PC-9 (cell line): ENCODE measurements around the gene TNS1. TPM values are rescaled to one million over a fixed set of nuclear protein-coding genes. Genes with fewer than 3 reads are reported as not detected.

ENCODE experiments used
- BruUV-seq: library from RNA; stranded (reverse); fragments of 400-500 nt; replicated peaks from 2 replicates; lab custom pipeline; 2021; lab: Mats Ljungman, UMichigan
- CTCF ChIA-PET: fragments of 300-600 bp; sonication (Branson Sonifier 250); formaldehyde crosslinking; loops from one replicate; lab custom pipeline; 2022; ENCODE audit warnings: antibody characterized with exemption; lab: Charles Lee
- POLR2A ChIA-PET: fragments of 300-600 bp; sonication (Branson Sonifier 250); formaldehyde crosslinking; loops from one replicate; lab custom pipeline; 2022; ENCODE audit warnings: antibody characterized with exemption; ENCODE audit not compliant: unreplicated experiment; lab: Charles Lee
- DNase-seq, 2 experiments: peaks; one replicate each; pipeline versions ENCODE4 v3.0.0 to v3.0.0-alpha.2; 2015 to 2022; ENCODE audit warnings: mixed read lengths in 1 of 2
- H2AFZ ChIP-seq: fragments of 200-600 bp; sonication (generic); 2 replicates; pipeline ENCODE4 v1.8.1; 2017; ENCODE audit warnings: antibody characterized with exemption
- H3F3A ChIP-seq: fragments of 200-600 bp; sonication (generic); 2 replicates; pipeline ENCODE4 v1.8.1; 2017; ENCODE audit warnings: antibody characterized with exemption, mild to moderate bottlenecking, low read depth; ENCODE audit not compliant: insufficient read depth
- H3K27ac ChIP-seq: fragments of 200-600 bp; sonication (generic); 2 replicates; pipeline ENCODE4 v1.6.1; 2016; ENCODE audit warnings: mixed run types
- H3K27me3 ChIP-seq: fragments of 200-600 bp; sonication (generic); 2 replicates; pipeline ENCODE4 v1.6.1; 2016; ENCODE audit warnings: low read depth, mixed run types; ENCODE audit not compliant: insufficient read depth
- H3K36me3 ChIP-seq: fragments of 200-600 bp; sonication (generic); 2 replicates; pipeline ENCODE4 v1.6.1; 2016; ENCODE audit warnings: low read depth, mixed run types
- H3K4me1 ChIP-seq: fragments of 200-600 bp; sonication (generic); replicated peaks from 2 replicates; pipeline ENCODE4 v1.6.1; 2016; ENCODE audit warnings: mixed run types; ENCODE audit not compliant: insufficient read depth
- H3K4me2 ChIP-seq: fragments of 200-600 bp; sonication (generic); 2 replicates; pipeline ENCODE4 v1.6.1; 2017; ENCODE audit warnings: mixed run types
- H3K4me3 ChIP-seq: fragments of 200-600 bp; sonication (generic); 2 replicates; pipeline ENCODE4 v1.6.1; 2016; ENCODE audit warnings: mixed run types
- H3K79me2 ChIP-seq: fragments of 200-600 bp; sonication (generic); 2 replicates; pipeline ENCODE4 v1.6.1; 2017; ENCODE audit warnings: low read depth, mixed run types
- H3K9me2 ChIP-seq: fragments of 200-600 bp; sonication (generic); 2 replicates; pipeline ENCODE4 v1.8.1; 2017; ENCODE audit warnings: mild to moderate bottlenecking; ENCODE audit not compliant: insufficient read depth
- H3K9me3 ChIP-seq: fragments of 200-600 bp; sonication (generic); 2 replicates; pipeline ENCODE4 v1.8.1; 2016; ENCODE audit warnings: low read depth; ENCODE audit not compliant: insufficient read depth
- H4K20me1 ChIP-seq: fragments of 200-600 bp; sonication (generic); 2 replicates; pipeline ENCODE4 v1.8.1; 2017; ENCODE audit not compliant: insufficient read depth
- EZH2 ChIP-seq: fragments of 200-600 bp; sonication (generic); IDR thresholded peaks from 2 replicates; pipeline ENCODE4 v1.8.0; 2017; ENCODE audit warnings: antibody characterized with exemption, low read depth
- intact Hi-C: fragments of 100-400 bp; cut with micrococcal nuclease; formaldehyde crosslinking; loops from one replicate; pipeline ENCODE4 v1.10.0; 2022; ENCODE audit not compliant: unreplicated experiment
- total RNA-seq: library from RNA; stranded (reverse); gene quantifications from 2 replicates; pipeline ENCODE4 v1.2.3, GENCODE V29; 2021
- TF ChIP-seq, protein P1 (sequence below): fragments of 200-600 bp; sonication (generic); conservative IDR thresholded peaks from 2 replicates; pipeline ENCODE4 v1.6.1; 2017; ENCODE audit warnings: mixed run types, antibody characterized with exemption, mild to moderate bottlenecking, moderate library complexity

TNS1 gene
- total RNA-seq, 1 experiment from 2014 or later: 5.5 TPM

DNA sequence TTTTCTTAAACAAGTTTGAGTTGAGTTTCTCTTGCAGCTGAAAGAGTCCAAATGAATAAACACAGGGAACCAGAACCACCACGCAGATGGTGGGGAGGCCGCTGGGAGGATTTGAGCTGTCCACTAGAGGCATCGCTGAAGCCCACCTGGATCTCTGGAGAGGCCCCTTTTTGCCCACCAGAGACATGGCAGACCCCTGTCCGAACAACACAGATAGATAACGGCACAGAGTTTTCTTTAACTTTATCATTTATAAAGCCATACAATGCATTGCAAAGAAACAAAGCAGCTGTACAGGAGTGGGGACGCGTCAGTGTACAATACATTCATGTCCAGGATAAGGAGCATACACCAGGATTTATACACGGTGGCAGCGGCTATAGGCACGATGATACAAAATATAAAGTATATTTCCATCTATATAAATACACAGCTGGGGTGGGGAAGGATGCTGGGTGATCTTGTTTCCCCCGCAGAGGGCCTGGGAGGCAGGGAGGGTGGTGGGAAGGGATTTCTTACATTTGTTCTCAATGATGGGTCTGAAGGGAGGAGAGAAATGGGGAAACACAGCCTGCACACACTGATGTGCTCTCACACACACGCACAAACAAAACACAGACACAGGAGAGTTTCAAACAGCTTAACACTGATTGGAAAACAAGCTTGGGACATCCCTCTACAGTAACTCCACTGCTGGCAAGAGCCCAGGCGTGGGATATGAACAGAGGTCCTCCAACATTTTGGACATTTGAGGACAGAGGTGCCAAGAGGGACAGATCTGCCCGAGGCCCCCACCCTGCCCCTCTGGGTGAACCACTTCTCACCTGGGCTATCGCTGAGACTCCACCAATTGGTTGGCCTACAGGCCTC lies 203.0 kb downstream of the TNS1 start:
- Histone ChIP-seq H3K4me1 (no peaks in the 10 kb centered on the region), H4K20me1 (no peaks in the 10 kb centered on the region), H3K79me2 (no peaks in the 10 kb centered on the region), H3K27me3 (no peaks in the 10 kb centered on the region), H2AFZ (no peak overlapping the region), H3F3A (no peaks in the 10 kb centered on the region), H3K4me2 (no peak overlapping the region), H3K4me3 (no peak overlapping the region), H3K9me2 (no peaks in the 10 kb centered on the region), H3K36me3 (no peaks in the 10 kb centered on the region), H3K27ac (no peak overlapping the region), H3K9me3 (no peaks in the 10 kb centered on the region)
- ChIA-PET POLR2A (interaction anchor here (0.5 kb wide), 1 partner anchor 69 kb away, joined by 4 read pairs; no protein-coding TSS in a partner anchor), CTCF (no interaction called here)
- BruUV-seq: no TSS peak
- intact Hi-C loops: no loop called here
- no peak for DNase-seq
- TF ChIP-seq, protein P1, sequence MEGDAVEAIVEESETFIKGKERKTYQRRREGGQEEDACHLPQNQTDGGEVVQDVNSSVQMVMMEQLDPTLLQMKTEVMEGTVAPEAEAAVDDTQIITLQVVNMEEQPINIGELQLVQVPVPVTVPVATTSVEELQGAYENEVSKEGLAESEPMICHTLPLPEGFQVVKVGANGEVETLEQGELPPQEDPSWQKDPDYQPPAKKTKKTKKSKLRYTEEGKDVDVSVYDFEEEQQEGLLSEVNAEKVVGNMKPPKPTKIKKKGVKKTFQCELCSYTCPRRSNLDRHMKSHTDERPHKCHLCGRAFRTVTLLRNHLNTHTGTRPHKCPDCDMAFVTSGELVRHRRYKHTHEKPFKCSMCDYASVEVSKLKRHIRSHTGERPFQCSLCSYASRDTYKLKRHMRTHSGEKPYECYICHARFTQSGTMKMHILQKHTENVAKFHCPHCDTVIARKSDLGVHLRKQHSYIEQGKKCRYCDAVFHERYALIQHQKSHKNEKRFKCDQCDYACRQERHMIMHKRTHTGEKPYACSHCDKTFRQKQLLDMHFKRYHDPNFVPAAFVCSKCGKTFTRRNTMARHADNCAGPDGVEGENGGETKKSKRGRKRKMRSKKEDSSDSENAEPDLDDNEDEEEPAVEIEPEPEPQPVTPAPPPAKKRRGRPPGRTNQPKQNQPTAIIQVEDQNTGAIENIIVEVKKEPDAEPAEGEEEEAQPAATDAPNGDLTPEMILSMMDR: no peak
- no peak for TF ChIP-seq EZH2

DNA sequence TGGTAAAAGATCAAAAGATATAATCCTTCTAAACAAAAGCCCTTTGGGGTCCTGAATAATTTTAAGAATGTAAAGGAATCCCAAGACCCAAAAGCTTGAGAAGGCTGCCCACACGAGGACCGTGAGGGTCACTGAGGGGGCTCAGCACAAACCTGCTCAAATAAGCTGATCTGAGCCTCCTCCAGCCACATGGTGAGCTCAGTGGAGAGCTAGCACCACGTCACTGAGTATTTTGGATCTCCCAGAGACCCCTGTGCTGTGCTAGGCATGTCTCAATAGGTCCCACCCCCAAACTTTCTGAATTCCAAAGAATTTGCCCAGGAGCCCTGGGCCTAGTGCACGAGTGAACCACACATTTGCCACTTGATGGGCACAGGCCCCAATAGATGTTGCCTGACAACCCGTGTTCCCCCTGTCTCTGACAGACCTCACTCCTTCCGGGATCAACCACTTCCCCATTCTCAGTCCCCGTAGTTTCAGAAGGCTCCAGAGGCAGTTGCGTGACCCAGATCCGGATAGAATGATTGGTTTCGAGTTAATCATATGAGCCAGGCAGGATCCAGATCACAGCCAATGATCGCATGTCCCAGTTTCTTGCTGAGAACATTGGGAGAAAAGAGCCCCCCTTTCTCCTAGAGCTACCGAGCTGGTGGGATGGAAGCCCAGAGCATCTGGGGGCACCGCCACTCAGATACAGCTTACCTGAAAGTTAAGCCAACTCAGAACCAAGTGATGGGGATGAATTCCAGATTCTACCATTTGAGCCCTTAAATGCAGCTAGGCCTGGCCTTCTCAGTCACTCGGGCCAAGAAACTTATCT lies 203.8 kb downstream of the TNS1 start:
- BruUV-seq: no TSS peak
- intact Hi-C loops: no loop called here
- Histone ChIP-seq H2AFZ (no peak overlapping the region), H3F3A (no peaks in the 10 kb centered on the region), H3K4me3 (no peak overlapping the region), H3K9me3 (no peaks in the 10 kb centered on the region), H3K27me3 (no peaks in the 10 kb centered on the region), H3K9me2 (no peaks in the 10 kb centered on the region), H3K79me2 (no peaks in the 10 kb centered on the region), H3K4me1 (no peaks in the 10 kb centered on the region), H3K4me2 (no peak overlapping the region), H4K20me1 (no peaks in the 10 kb centered on the region), H3K36me3 (no peaks in the 10 kb centered on the region), H3K27ac (no peak overlapping the region)
- ChIA-PET POLR2A (no interaction called here), CTCF (no interaction called here)
- no peak for DNase-seq
- TF ChIP-seq, protein P1: no peak
- TF ChIP-seq EZH2: no peak

DNA sequence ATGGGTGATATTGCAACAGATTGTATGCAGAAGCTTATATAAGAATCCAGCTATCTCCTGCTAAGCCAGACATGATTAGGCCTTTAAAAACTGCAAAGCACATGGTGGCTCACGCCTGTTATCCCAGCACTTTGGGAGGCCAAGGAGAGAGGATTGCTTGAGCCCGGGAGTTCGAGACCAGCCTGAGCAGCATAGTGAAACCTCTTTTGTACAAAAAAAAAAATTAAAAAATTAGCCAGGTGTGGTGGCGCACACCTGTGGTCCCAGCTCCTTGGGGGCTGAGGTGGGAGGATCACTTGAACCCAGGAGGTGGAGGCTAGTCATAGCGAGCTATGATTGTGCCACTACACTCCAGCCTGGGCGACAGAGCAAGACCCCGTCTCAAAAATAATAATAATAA lies 204.6 kb downstream of the TNS1 start:
- H2AFZ ChIP-seq: no peak overlapping the region
- H3K9me3 ChIP-seq: no peaks in the 10 kb centered on the region
- H3K9me2 ChIP-seq: no peaks in the 10 kb centered on the region
- no peak overlapping the region for H3K4me2 ChIP-seq
- H4K20me1 ChIP-seq: no peaks in the 10 kb centered on the region
- no peak overlapping the region for H3K4me3 ChIP-seq
- no peak for DNase-seq
- TF ChIP-seq, protein P1: no peak
- no peak for TF ChIP-seq EZH2
- H3K27me3 ChIP-seq: no peaks in the 10 kb centered on the region
- H3K4me1 ChIP-seq: no peaks in the 10 kb centered on the region
- no peaks in the 10 kb centered on the region for H3K36me3 ChIP-seq
- BruUV-seq: no TSS peak
- no peak overlapping the region for H3K27ac ChIP-seq
- H3F3A ChIP-seq: no peaks in the 10 kb centered on the region
- CTCF ChIA-PET: no interaction called here
- H3K79me2 ChIP-seq: no peaks in the 10 kb centered on the region
- intact Hi-C loops: no loop called here
- POLR2A ChIA-PET: no interaction called here
